NT2/D1 (cell line): Measurements from ENCODE around the gene RAB3C.

ENCODE experiments used
- DNase-seq: peaks from one replicate; pipeline ENCODE4 v3.0.0-alpha.2; 2011; ENCODE audit warnings: low read depth, low spot score
- H3K27me3 ChIP-seq: 2 replicates; pipeline ENCODE4 v1.6.0; 2011; ENCODE audit warnings: mild to moderate bottlenecking; ENCODE audit not compliant: insufficient read length, insufficient read depth
- H3K36me3 ChIP-seq: 2 replicates; pipeline ENCODE4 v1.6.1; 2011; ENCODE audit warnings: mild to moderate bottlenecking, low read length, mixed read lengths; ENCODE audit not compliant: insufficient read depth, insufficient read length
- H3K4me1 ChIP-seq: 2 replicates; pipeline ENCODE4 v1.5.1; 2011; ENCODE audit not compliant: insufficient read depth, insufficient read length
- H3K4me3 ChIP-seq: 2 replicates; pipeline ENCODE4 v1.5.1; 2011; ENCODE audit warnings: low read depth; ENCODE audit not compliant: insufficient read length
- H3K9ac ChIP-seq: 2 replicates; pipeline ENCODE4 v1.6.0; 2011; ENCODE audit warnings: low read depth; ENCODE audit not compliant: insufficient read length
- H3K9me3 ChIP-seq: 2 replicates; pipeline ENCODE4 v1.5.1; 2011; ENCODE audit warnings: mild to moderate bottlenecking, low read length; ENCODE audit not compliant: insufficient read depth
- SUZ12 ChIP-seq: IDR thresholded peaks from 2 replicates; pipeline ENCODE4 v1.6.1; 2011; ENCODE audit not compliant: insufficient read length, insufficient read depth; ENCODE audit errors: extremely low read depth
- YY1 ChIP-seq: IDR thresholded peaks from 2 replicates; pipeline ENCODE4 v1.6.1; 2011; ENCODE audit not compliant: insufficient read length, insufficient read depth
- ZNF274 ChIP-seq: IDR thresholded peaks from 2 replicates; pipeline ENCODE4 v1.6.1; 2011; ENCODE audit warnings: mild to moderate bottlenecking, low read depth, low read length

The RAB3C gene

GRCh38 chr5:58750036-58750435, 167.2 kb downstream of the RAB3C start:
- Histone ChIP-seq H3K27me3 (no peaks in the 10 kb centered on the region), H3K9me3 (no peaks in the 10 kb centered on the region), H3K9ac (no peak overlapping the region), H3K36me3 (no peaks in the 10 kb centered on the region), H3K4me1 (no peaks in the 10 kb centered on the region), H3K4me3 (no peak overlapping the region)
- TF ChIP-seq SUZ12 = no peak
- no peak for TF ChIP-seq ZNF274
- no peak for TF ChIP-seq YY1
- DNase-seq = no peak

DNA sequence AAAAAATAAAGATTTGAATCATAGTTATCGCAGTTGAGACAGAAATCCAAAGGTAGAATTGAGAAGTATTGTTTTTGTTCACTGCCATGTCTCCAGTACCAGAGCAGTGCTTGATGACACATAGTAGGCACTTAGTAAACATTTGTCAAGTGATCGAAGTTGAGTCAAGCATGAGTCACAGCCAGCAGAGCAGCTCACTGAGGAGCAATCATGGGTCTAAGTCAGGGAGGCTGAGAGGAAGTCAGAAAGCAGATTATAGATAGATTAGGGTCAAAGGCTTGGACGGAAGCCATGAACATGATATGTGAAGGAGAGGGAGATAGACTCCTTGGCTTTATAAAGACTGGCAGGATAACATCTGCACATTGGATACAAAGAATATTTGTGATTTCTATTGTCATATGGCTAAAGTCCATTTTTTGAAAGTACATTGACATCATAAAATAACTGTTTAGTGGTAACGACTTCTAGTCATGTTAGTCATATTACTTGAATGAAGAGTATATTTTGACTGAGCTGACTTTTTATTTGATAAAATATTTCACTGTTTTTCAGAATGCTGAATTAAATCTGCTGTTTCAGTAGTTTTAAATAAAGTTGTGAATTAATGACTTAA, 168.5 kb downstream of the RAB3C start:
- H3K27me3 ChIP-seq = no peaks in the 10 kb centered on the region
- H3K4me3 ChIP-seq = no peak overlapping the region
- TF ChIP-seq SUZ12 (no peak), ZNF274 (no peak), YY1 (no peak)
- no peaks in the 10 kb centered on the region for H3K9me3 ChIP-seq
- H3K4me1 ChIP-seq = no peaks in the 10 kb centered on the region
- H3K36me3 ChIP-seq = no peaks in the 10 kb centered on the region
- H3K9ac ChIP-seq = no peak overlapping the region
- no peak for DNase-seq

GRCh38 chr5:58752104-58752503, 169.2 kb downstream of the RAB3C start:
- Histone ChIP-seq H3K27me3 (no peaks in the 10 kb centered on the region), H3K9me3 (no peaks in the 10 kb centered on the region), H3K4me3 (no peak overlapping the region), H3K36me3 (no peaks in the 10 kb centered on the region), H3K9ac (no peak overlapping the region), H3K4me1 (no peaks in the 10 kb centered on the region)
- TF ChIP-seq SUZ12 (no peak), YY1 (no peak), ZNF274 (no peak)
- no peak for DNase-seq

DNA sequence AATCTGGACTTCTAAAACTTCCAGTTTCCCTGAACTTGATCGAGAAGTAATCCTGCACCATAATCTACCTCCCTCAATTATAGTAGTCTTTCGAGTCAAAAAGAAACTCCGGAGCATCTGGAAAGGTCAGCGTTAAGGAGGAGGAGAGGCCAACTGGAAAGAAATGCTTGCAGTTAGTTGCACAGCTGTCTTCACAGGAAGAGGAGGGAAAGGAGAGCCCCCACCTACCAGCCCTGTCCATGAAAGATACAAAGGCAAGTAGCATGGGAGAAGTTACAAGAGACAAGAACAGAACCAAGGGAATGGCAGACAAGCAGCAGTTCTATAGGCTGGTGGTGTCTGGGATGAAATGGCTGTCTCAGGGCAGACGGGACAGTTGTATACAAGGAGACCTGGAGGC, 170.6 kb downstream of the RAB3C start:
- TF ChIP-seq SUZ12 = no peak
- no peak for TF ChIP-seq YY1
- no peak for TF ChIP-seq ZNF274
- H3K9ac ChIP-seq = no peak overlapping the region
- no peaks in the 10 kb centered on the region for H3K36me3 ChIP-seq
- no peaks in the 10 kb centered on the region for H3K27me3 ChIP-seq
- no peaks in the 10 kb centered on the region for H3K4me1 ChIP-seq
- no peak overlapping the region for H3K4me3 ChIP-seq
- DNase-seq = no peak
- H3K9me3 ChIP-seq = no peaks in the 10 kb centered on the region

GRCh38 chr5:58754250-58754649, 171.4 kb downstream of the RAB3C start:
- TF ChIP-seq YY1 (no peak), SUZ12 (no peak), ZNF274 (no peak)
- no peaks in the 10 kb centered on the region for H3K9me3 ChIP-seq

DNA sequence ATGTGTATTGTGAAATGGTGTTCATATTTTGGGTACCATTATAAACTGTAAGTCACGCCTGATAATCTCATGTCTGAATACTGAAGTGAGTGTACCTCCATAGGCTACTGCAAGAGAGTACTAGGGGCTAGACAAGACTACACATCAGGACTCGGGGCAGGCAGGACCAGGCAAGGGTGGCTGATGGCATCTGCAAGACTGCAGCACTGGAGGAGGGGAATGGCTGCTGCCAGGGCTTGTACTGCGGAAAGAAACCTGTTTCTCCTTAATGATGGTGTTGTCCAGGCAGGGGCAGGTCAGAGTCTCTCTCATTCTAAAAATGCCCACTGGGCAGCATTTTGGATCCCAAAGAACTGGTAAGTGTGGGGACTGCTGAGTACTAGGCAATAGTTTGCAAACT, 172.5 kb downstream of the RAB3C start:
- no peak for TF ChIP-seq SUZ12
- no peak for TF ChIP-seq YY1
- no peak for TF ChIP-seq ZNF274
- H3K4me1 ChIP-seq = no peaks in the 10 kb centered on the region
- no peaks in the 10 kb centered on the region for H3K27me3 ChIP-seq
- no peaks in the 10 kb centered on the region for H3K9me3 ChIP-seq
- no peaks in the 10 kb centered on the region for H3K36me3 ChIP-seq
- H3K9ac ChIP-seq = no peak overlapping the region
- no peak overlapping the region for H3K4me3 ChIP-seq
- DNase-seq = no peak

More at GRCh38 chr5:58754250-58754649, 171.4 kb downstream of the RAB3C start:
- Histone ChIP-seq H3K9ac (no peak overlapping the region), H3K27me3 (no peaks in the 10 kb centered on the region), H3K36me3 (no peaks in the 10 kb centered on the region), H3K4me3 (no peak overlapping the region), H3K4me1 (no peaks in the 10 kb centered on the region)
- DNase-seq = no peak

- H3K27me3 ChIP-seq = no peaks in the 10 kb centered on the region
- no peaks in the 10 kb centered on the region for H3K9me3 ChIP-seq
- no peaks in the 10 kb centered on the region for H3K4me1 ChIP-seq
- H3K36me3 ChIP-seq = no peaks in the 10 kb centered on the region
- H3K4me3 ChIP-seq = no peak overlapping the region
- no peak for DNase-seq
- no peak overlapping the region for H3K9ac ChIP-seq
- TF ChIP-seq ZNF274 (no peak), SUZ12 (no peak), YY1 (no peak)
Observed at GRCh38 chr5:58759745-58760144, 176.9 kb downstream of the RAB3C start.
